Measurements from ENCODE around the gene NSUN7.

GRCh38 chr4:40832175-40832574 is 82.4 kb downstream of the NSUN7 start:
- TF ChIP-seq, protein P1, sequence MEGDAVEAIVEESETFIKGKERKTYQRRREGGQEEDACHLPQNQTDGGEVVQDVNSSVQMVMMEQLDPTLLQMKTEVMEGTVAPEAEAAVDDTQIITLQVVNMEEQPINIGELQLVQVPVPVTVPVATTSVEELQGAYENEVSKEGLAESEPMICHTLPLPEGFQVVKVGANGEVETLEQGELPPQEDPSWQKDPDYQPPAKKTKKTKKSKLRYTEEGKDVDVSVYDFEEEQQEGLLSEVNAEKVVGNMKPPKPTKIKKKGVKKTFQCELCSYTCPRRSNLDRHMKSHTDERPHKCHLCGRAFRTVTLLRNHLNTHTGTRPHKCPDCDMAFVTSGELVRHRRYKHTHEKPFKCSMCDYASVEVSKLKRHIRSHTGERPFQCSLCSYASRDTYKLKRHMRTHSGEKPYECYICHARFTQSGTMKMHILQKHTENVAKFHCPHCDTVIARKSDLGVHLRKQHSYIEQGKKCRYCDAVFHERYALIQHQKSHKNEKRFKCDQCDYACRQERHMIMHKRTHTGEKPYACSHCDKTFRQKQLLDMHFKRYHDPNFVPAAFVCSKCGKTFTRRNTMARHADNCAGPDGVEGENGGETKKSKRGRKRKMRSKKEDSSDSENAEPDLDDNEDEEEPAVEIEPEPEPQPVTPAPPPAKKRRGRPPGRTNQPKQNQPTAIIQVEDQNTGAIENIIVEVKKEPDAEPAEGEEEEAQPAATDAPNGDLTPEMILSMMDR (conservative IDR thresholded peaks at IDR 0.05; ENCODE audit: low read length): no peak
- TF ChIP-seq EZH2phosphoT487 (IDR thresholded peaks at IDR 0.05; ENCODE audit: borderline replicate concordance): no peak

Data from Loucy (cell line).